AG04449 (cell line): ENCODE data around the gene ABI2.

Experiments
- CTCF ChIA-PET: fragments of 350-600 bp; formaldehyde crosslinking; extraction: SDS; loops from one replicate; lab custom pipeline; 2021; ENCODE audit warnings: antibody characterized with exemption; lab: Yijun Ruan, JAX
- POLR2A ChIA-PET: fragments of 400-600, 350-600 bp; formaldehyde crosslinking; extraction: SDS; loops from one replicate; lab custom pipeline; 2020; ENCODE audit warnings: antibody characterized with exemption, inconsistent platforms; lab: Yijun Ruan, JAX
- DNase-seq: peaks from one replicate; pipeline ENCODE4 v3.0.0-alpha.2; 2010; ENCODE audit warnings: low read depth, low spot score
- H3K4me3 ChIP-seq: 2 replicates; pipeline ENCODE4 v1.5.1; 2011; ENCODE audit warnings: low read depth, mild to moderate bottlenecking, control low read depth, low read length
- TF ChIP-seq, protein P1 (sequence below): IDR thresholded peaks from one replicate; pipeline ENCODE4 v1.5.1; 2011; ENCODE audit warnings: mild to moderate bottlenecking, moderate library complexity, low read length, control low read depth, inconsistent platforms; ENCODE audit not compliant: insufficient read depth; ENCODE audit errors: missing control alignments

The ABI2 gene

GRCh38 chr2:203432811-203433210 lies 104.6 kb downstream of the ABI2 start:
- no peak overlapping the region for H3K4me3 ChIP-seq
- CTCF ChIA-PET, result no interaction called here
- POLR2A ChIA-PET, result interaction anchor here (0.6 kb wide), 1 partner anchor 98 kb away, joined by 5 read pairs; no protein-coding TSS in a partner anchor
- no peak for DNase-seq
- TF ChIP-seq, protein P1, sequence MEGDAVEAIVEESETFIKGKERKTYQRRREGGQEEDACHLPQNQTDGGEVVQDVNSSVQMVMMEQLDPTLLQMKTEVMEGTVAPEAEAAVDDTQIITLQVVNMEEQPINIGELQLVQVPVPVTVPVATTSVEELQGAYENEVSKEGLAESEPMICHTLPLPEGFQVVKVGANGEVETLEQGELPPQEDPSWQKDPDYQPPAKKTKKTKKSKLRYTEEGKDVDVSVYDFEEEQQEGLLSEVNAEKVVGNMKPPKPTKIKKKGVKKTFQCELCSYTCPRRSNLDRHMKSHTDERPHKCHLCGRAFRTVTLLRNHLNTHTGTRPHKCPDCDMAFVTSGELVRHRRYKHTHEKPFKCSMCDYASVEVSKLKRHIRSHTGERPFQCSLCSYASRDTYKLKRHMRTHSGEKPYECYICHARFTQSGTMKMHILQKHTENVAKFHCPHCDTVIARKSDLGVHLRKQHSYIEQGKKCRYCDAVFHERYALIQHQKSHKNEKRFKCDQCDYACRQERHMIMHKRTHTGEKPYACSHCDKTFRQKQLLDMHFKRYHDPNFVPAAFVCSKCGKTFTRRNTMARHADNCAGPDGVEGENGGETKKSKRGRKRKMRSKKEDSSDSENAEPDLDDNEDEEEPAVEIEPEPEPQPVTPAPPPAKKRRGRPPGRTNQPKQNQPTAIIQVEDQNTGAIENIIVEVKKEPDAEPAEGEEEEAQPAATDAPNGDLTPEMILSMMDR, result no peak

DNA sequence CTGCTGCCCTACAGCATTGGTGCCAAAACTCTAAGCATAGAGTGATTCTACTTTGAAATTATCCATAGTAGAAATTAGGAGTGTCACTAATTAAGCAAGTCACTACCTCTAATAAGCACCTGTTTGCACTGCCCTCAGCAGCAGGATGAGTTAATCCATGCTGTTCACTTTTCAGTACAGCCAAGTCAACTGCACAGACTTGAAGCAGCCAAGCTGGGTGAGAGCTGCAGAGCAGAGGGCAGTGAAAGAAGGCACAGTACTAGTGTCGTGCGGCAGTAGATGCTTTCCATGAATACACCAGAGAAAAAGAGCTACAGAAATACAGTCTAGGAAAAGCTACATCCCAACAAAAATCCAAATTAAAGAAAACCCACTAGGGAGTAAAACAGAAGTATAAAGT lies 108.3 kb downstream of the ABI2 start:
- H3K4me3 ChIP-seq, result no peak overlapping the region
- ChIA-PET POLR2A (no interaction called here), CTCF (interaction anchor here (1.3 kb wide), 1 partner anchor 18 kb away, joined by 5 read pairs; no protein-coding TSS in a partner anchor)
- no peak for DNase-seq
- TF ChIP-seq, protein P1, result no peak

GRCh38 chr2:203437511-203437910 lies 109.3 kb downstream of the ABI2 start:
- no peak overlapping the region for H3K4me3 ChIP-seq
- TF ChIP-seq, protein P1, result no peak
- POLR2A ChIA-PET, result no interaction called here
- no peak for DNase-seq
- CTCF ChIA-PET, result interaction anchor here (0.5 to 0.9 kb wide), 2 partner anchors 150 to 377 kb away, joined by 3 read pairs; no protein-coding TSS in a partner anchor

- DNase-seq, result no peak
- ChIA-PET POLR2A (interaction anchor here (0.6 kb wide), 1 partner anchor 12 kb away, joined by 3 read pairs; no protein-coding TSS in a partner anchor), CTCF (interaction anchor here (0.6 to 0.9 kb wide), 2 partner anchors 12 to 376 kb away, joined by 3 read pairs; no protein-coding TSS in a partner anchor)
- no peak overlapping the region for H3K4me3 ChIP-seq
- TF ChIP-seq, protein P1, result no peak
Observed at GRCh38 chr2:203438528-203438927, 110.3 kb downstream of the ABI2 start.

- ChIA-PET CTCF (interaction anchor here (2.6 kb wide), 1 partner anchor 14 kb away, joined by 9 read pairs; no protein-coding TSS in a partner anchor), POLR2A (no interaction called here)
- DNase-seq, result no peak
Observed at GRCh38 chr2:203440671-203441070, 112.5 kb downstream of the ABI2 start.

GRCh38 chr2:203441463-203441862 lies 113.3 kb downstream of the ABI2 start:
- DNase-seq, result no peak
- TF ChIP-seq, protein P1, result no peak
- no peak overlapping the region for H3K4me3 ChIP-seq
- ChIA-PET CTCF (interaction anchor here (0.6 to 2.6 kb wide), 3 partner anchors 13 to 867 kb away, joined by 3 to 9 read pairs (median 8); no protein-coding TSS in a partner anchor), POLR2A (no interaction called here)

More at GRCh38 chr2:203440671-203441070, 112.5 kb downstream of the ABI2 start:
- no peak overlapping the region for H3K4me3 ChIP-seq
- TF ChIP-seq, protein P1, result no peak
